ENCODE measurements around the gene HLA-F.

HLA-F gene

GRCh38 chr6:29752451-29753308 is 29.4 kb downstream of the HLA-F start (continued):
- TF ChIP-seq ZNF391 (tag by site-specific recombination; IDR thresholded peaks at IDR 0.05; ENCODE audit: borderline replicate concordance, low read depth) (peak; percentile 35), ZNF362 (tag by site-specific recombination; IDR thresholded peaks at IDR 0.05) (no peak), ZNF513 (tag by site-specific recombination; IDR thresholded peaks at IDR 0.05) (no peak), ZBTB44 (tag by site-specific recombination; IDR thresholded peaks at IDR 0.05) (0 out of 2 replicates have a peak, but pooled peaks have one; percentile 24), ZNF132 (tag by site-specific recombination; IDR thresholded peaks at IDR 0.05; ENCODE audit: borderline replicate concordance) (no peak), ZEB2 (tag by site-specific recombination; IDR thresholded peaks at IDR 0.05) (peak; percentile 74), ZNF280C (tag by site-specific recombination; IDR thresholded peaks at IDR 0.05) (no peak), ZNF37A (tag by site-specific recombination; IDR thresholded peaks at IDR 0.05) (no peak), KLF17 (tag by site-specific recombination; IDR thresholded peaks at IDR 0.05) (no peak), ZNF426 (tag by site-specific recombination; IDR thresholded peaks at IDR 0.05) (no peak), ZNF747 (tag by site-specific recombination; IDR thresholded peaks at IDR 0.05) (no peak), ZNF843 (tag by site-specific recombination; IDR thresholded peaks at IDR 0.05) (peak; percentile 41; the same call in 1 of the 2 replicates), ZNF202 (tag by site-specific recombination; IDR thresholded peaks at IDR 0.05; ENCODE audit: borderline replicate concordance) (no peak), GLI4 (tag by site-specific recombination; IDR thresholded peaks at IDR 0.05) (no peak), HOXA7 (CRISPR knock-in tag; IDR thresholded peaks at IDR 0.05; ENCODE audit: borderline replicate concordance) (no peak), ZNF629 (tag by site-specific recombination; IDR thresholded peaks at IDR 0.05) (peak; percentile 83; the same call in 1 of the 2 replicates), ZBTB26 (tag by site-specific recombination; optimal IDR thresholded peaks at IDR 0.05) (peak; percentile 56), ZBTB10 (tag by site-specific recombination; IDR thresholded peaks at IDR 0.05) (peak; percentile 76), ZFP41 (tag by site-specific recombination; IDR thresholded peaks at IDR 0.05; ENCODE audit: borderline replicate concordance) (no peak), KLF1 (tag by site-specific recombination; IDR thresholded peaks at IDR 0.05) (peak; percentile 53), ZNF184 (tag by site-specific recombination; IDR thresholded peaks at IDR 0.05) (no peak; the same call in 1 of the 2 replicates), REST (tag by site-specific recombination; IDR thresholded peaks at IDR 0.05) (0 out of 2 replicates have a peak, but pooled peaks have one; percentile 13), KLF8 (tag by site-specific recombination; IDR thresholded peaks at IDR 0.05) (peak; percentile 61)
